GM19193 (cell line): Measurements from ENCODE around the gene CCDC54.

ENCODE experiments used
- POLR2A ChIP-seq: IDR thresholded peaks from 4 replicates; pipeline ENCODE4 v1.6.1; 2011; ENCODE audit not compliant: insufficient read depth, insufficient read length; ENCODE audit errors: extremely low read depth

CCDC54 gene

GRCh38 chr3:107377151-107377550, at the start of gene CCDC54:
Gene CCDC54, plus strand, starts transcription at chr3:107377439. Its CDS starts 149 bp downstream, at chr3:107377588.
- no peak for TF ChIP-seq POLR2A

GRCh38 chr3:107328069-107328468, 49.2 kb upstream of the CCDC54 start:
- no peak for TF ChIP-seq POLR2A

DNA sequence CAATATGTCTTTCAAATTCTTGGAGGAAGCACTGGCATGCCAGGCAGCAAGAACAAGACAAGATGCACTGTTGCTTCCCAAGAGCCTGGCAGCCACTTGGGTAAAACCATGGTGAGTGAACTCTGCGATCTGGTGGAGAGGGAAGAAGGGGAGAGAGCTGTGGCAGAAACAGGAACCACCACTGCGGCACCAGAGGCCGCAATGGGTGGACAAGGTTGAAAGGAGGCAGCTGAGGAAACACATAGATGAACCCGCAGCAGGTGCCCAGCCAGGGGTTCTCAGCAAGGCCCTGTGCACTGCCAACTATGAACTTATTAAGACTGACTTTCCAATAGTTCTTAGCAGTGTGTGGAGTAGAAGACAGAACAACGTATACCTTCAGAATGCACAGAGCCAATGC, 48.2 kb upstream of the CCDC54 start:
- TF ChIP-seq POLR2A = no peak

DNA sequence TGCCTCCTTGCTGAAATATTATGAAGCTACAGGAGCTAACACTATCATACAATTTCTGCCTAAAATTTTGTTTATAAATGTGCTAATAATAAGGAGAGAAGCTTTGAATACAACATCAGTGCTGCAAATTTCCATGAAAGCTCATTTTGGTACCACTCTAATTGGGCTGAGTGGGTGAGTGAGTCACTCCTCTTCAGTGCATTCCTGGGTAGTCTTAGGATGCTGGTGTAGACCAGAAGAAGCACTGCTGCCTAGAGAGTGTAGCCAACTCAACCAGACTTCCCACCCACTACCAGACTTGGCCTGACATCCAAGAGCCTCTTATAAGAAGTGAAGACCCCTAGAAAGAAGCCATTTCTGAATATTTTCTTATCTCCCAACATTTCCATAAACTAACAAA, 32.5 kb upstream of the CCDC54 start:
- TF ChIP-seq POLR2A = no peak

DNA sequence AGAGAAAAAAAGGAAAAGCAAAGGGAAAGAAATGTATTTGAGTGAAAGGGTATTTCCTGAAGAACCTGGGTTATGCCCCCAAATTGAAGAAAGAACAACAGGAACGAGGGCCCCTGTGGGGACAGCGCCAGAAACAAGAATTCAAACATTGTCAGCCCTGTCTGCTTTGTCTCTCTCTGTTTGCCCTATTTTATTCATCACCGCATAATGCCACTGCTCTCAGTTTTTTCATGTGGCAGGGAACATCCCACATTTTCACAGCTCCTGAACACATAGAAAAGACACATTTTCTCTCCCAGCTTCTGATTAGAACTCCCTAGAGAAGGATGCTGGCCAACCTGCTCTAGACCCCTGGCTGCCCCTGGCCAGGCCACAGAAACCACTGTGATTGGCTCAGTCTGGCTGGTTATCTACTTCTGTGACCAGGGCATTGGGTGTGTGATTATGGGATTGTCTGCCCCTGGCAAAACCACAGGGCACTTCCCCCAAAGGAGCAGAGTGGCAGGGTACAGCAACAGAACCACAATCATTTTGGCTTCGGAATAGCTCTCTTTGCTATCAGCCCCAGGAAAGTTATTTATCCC, 31.3 kb upstream of the CCDC54 start:
- no peak for TF ChIP-seq POLR2A

- no peak for TF ChIP-seq POLR2A
These were observed 30.7 kb upstream of the CCDC54 start for GRCh38 chr3:107346564-107346963.

- no peak for TF ChIP-seq POLR2A
These were observed 29.5 kb upstream of the CCDC54 start for GRCh38 chr3:107347751-107348150.

DNA sequence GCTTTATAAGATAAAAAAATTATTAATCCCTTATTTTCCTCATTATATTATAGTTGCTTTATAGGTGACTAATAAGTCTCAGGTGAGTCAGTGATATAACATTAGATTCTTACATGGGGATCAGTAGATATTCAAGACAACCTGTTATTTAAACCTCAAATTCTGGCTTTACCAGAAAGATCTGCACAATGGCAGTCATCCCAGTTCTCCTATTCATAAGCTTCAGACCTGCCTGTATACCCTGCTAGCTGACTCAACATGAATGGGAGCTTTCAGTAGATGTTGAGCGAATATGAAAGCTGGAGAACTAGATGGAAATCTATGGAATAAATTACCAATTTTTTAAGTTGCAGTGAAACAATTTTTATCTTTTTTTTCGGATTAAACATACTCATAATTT, 20.5 kb upstream of the CCDC54 start:
- TF ChIP-seq POLR2A = no peak

DNA sequence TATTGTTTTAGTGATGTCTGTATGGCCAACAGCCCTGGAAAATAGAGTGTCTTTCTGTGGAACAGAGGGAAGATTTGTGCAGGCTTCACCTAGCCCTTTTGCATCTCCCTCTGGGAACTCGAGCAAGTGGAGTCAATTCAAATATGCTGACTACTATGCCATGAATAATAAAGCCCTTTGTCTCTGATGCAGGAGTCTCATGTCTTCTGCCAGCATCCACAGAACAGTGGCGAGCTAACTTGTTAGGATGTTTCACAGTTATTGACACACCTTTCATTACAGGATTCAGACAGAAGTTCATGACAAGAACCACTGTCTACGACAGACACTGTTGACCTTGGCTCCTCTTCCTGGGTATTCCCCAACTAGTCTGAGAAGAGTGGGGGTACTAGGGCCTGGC, 15.6 kb upstream of the CCDC54 start:
- TF ChIP-seq POLR2A = no peak

DNA sequence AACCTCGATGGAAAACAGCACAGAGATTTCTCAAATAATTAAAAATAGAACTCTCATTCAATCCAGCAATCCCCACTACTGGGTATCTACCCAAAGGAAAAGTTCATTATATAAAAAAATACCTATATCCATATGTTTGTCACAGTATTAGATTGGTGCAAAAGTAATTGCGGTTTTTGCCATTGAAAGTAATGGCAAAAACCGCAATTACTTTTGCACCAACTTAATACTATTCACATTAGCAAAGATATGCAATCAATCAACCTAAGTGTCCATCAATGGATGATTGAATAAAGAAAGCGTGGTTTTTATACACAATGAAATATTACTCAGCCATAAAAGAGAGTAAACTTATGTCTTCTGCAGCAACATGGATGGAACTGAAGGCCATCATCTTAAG, 12.2 kb upstream of the CCDC54 start:
- no peak for TF ChIP-seq POLR2A

DNA sequence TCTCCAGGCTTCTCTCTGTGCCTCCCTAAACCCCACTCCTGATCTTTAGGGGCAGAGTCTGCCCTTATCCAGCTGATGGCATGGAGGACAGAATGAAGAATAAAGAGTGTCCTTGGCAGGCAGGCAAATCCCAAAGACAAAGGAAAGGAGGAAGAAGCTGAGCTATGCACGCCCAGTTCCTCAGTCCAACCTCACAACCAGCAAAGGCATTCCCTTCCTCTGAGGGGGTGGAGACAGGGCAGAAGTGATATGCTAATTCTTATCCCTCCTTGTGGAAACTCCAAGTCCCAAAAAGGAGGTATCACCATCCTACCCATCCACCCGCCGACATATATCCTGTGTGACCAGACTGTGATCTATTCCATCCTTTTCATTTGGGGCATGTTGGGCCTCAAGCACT, 10.5 kb upstream of the CCDC54 start:
- no peak for TF ChIP-seq POLR2A

DNA sequence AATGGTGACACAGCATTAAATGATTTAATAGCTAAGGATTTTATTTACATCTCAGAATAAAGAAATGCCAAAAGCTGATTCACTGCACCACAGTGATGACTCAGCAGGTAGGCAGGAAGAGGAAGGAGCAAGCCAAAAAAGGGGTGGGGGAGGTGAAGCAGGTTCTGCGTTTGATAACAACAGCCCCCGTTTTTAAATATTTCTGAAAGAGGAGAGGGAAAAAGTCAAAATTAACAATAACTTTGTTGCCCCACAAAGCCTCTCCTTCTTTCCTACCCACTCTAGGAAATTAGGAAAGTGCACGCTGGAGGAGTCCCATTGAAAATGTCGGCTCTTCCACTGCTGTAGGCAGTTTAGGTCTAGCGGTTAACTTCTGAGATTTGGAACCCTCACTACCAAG, 9.9 kb upstream of the CCDC54 start:
- no peak for TF ChIP-seq POLR2A

- TF ChIP-seq POLR2A = no peak
These were observed 8.4 kb upstream of the CCDC54 start for GRCh38 chr3:107368654-107369398.

- TF ChIP-seq POLR2A = no peak
These were observed 7.4 kb upstream of the CCDC54 start for GRCh38 chr3:107369791-107370190.

DNA sequence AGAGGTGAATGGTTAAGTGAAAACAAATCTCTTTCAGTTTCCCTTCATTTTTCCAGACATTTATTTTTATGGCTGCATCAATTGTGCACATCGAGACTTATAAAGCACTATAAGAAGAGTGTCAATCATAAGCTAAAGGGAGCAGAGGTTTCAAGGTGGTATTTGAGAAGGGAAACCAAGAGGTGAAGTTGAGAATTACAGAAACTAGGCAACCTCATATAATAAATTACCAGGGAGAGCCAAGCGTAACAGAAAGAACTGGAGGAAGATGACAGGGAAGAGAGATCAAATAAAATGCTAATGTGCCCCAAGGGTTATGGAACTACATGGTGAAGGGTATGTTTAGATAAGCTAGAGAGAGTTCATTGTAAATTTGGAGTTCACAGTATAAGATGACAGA, 6.3 kb upstream of the CCDC54 start:
- no peak for TF ChIP-seq POLR2A

DNA sequence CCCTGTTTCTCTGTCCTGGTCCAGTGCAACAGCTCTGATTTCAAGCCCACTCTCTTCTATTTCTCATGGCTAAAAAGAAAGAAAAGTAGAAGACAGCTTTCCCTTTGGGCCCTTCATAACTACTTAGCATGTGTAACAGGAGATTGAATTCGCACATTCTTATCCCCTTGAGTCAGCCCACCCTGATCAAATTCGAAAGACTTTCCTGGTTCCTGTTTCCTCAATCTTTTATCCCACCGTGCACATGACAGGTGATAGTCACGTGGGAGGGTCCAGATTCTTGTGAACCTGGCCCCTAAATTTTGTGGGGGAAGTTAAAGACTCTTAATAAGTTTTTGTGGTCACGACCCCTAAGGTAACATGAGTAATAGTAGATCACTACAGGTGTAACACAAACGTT, 4.7 kb upstream of the CCDC54 start:
- TF ChIP-seq POLR2A = no peak
